ACC112 (cell line): Measurements from ENCODE around the gene WDR62.

Experiments
- H2AFZ ChIP-seq: fragments of 200-600 bp; sonication (generic); one replicate; pipeline ENCODE4 v1.6.0; 2017; ENCODE audit warnings: antibody characterized with exemption, low read length; ENCODE audit not compliant: unreplicated experiment
- H3K27ac ChIP-seq: fragments of 200-600 bp; sonication (generic); 2 replicates; pipeline ENCODE4 v1.5.1; 2014; ENCODE audit warnings: low read depth, mild to moderate bottlenecking, antibody characterized with exemption, low read length, moderate library complexity
- H3K27me3 ChIP-seq: fragments of 200-600 bp; sonication (generic); 2 replicates; pipeline ENCODE4 v1.6.1; 2014; ENCODE audit warnings: mild to moderate bottlenecking, antibody characterized with exemption, low read length, moderate library complexity, mixed read lengths; ENCODE audit not compliant: insufficient read depth
- H3K36me3 ChIP-seq: fragments of 200-600 bp; sonication (generic); 2 replicates; pipeline ENCODE4 v1.6.1; 2016; ENCODE audit warnings: mild to moderate bottlenecking, antibody characterized with exemption, low read length, moderate library complexity, mixed read lengths; ENCODE audit not compliant: insufficient read depth
- H3K4me1 ChIP-seq: fragments of 200-600 bp; sonication (generic); one replicate; pipeline ENCODE4 v1.6.1; 2016; ENCODE audit warnings: low read length, mixed read lengths; ENCODE audit not compliant: insufficient read depth, unreplicated experiment, control insufficient read depth
- H3K4me3 ChIP-seq: fragments of 200-600 bp; sonication (generic); 2 replicates; pipeline ENCODE4 v1.5.1; 2014; ENCODE audit warnings: mild to moderate bottlenecking, low read depth, low read length
- H3K79me2 ChIP-seq: fragments of 200-600 bp; sonication (generic); one replicate; pipeline ENCODE4 v1.6.0; 2016; ENCODE audit warnings: low read length; ENCODE audit not compliant: control insufficient read depth, unreplicated experiment, insufficient read depth

WDR62 gene

GRCh38 chr19:36101550-36102327, 47.0 kb downstream of the WDR62 start:
- no peak overlapping the region for H3K27ac ChIP-seq
- H3K36me3 ChIP-seq, result no peaks in the 10 kb centered on the region
- no peaks in the 10 kb centered on the region for H3K79me2 ChIP-seq
- no peaks in the 10 kb centered on the region for H3K4me1 ChIP-seq
- no peak overlapping the region for H3K4me3 ChIP-seq
- H3K27me3 ChIP-seq, result no peaks in the 10 kb centered on the region
- H2AFZ ChIP-seq, result no peak overlapping the region

- H2AFZ ChIP-seq, result no peak overlapping the region
- H3K36me3 ChIP-seq, result no peaks in the 10 kb centered on the region
- no peak overlapping the region for H3K27ac ChIP-seq
- no peaks in the 10 kb centered on the region for H3K27me3 ChIP-seq
- H3K79me2 ChIP-seq, result no peaks in the 10 kb centered on the region
- H3K4me3 ChIP-seq, result no peak overlapping the region
- no peaks in the 10 kb centered on the region for H3K4me1 ChIP-seq
These were observed 48.4 kb downstream of the WDR62 start for GRCh38 chr19:36103040-36103626.

GRCh38 chr19:36103842-36104552, 49.3 kb downstream of the WDR62 start:
- Histone ChIP-seq H3K4me3 (no peak overlapping the region), H3K79me2 (no peaks in the 10 kb centered on the region), H3K36me3 (no peaks in the 10 kb centered on the region), H3K27ac (no peak overlapping the region), H2AFZ (no peak overlapping the region), H3K27me3 (no peaks in the 10 kb centered on the region), H3K4me1 (no peaks in the 10 kb centered on the region)

- no peaks in the 10 kb centered on the region for H3K79me2 ChIP-seq
- H2AFZ ChIP-seq, result no peak overlapping the region
- no peak overlapping the region for H3K4me3 ChIP-seq
- H3K27me3 ChIP-seq, result no peaks in the 10 kb centered on the region
- H3K27ac ChIP-seq, result no peak overlapping the region
- H3K4me1 ChIP-seq, result no peaks in the 10 kb centered on the region
- H3K36me3 ChIP-seq, result no peaks in the 10 kb centered on the region
These were observed 51.7 kb downstream of the WDR62 start for GRCh38 chr19:36106441-36106840.

- Histone ChIP-seq H3K36me3 (no peaks in the 10 kb centered on the region), H2AFZ (no peak overlapping the region), H3K4me1 (no peaks in the 10 kb centered on the region), H3K79me2 (no peaks in the 10 kb centered on the region), H3K27ac (no peak overlapping the region), H3K4me3 (no peak overlapping the region), H3K27me3 (no peaks in the 10 kb centered on the region)
These were observed 52.3 kb downstream of the WDR62 start for GRCh38 chr19:36106991-36107390.

- H3K4me1 ChIP-seq, result no peaks in the 10 kb centered on the region
- H3K27ac ChIP-seq, result no peak overlapping the region
- H2AFZ ChIP-seq, result no peak overlapping the region
- H3K36me3 ChIP-seq, result no peaks in the 10 kb centered on the region
- no peaks in the 10 kb centered on the region for H3K27me3 ChIP-seq
- H3K79me2 ChIP-seq, result no peaks in the 10 kb centered on the region
- H3K4me3 ChIP-seq, result no peak overlapping the region
These were observed 54.0 kb downstream of the WDR62 start for GRCh38 chr19:36108684-36109083.

GRCh38 chr19:36110487-36111199, 55.9 kb downstream of the WDR62 start, which contains the start of gene OVOL3:
Gene OVOL3, plus strand, starts transcription at chr19:36111143. Its CDS starts 60 bp downstream, at chr19:36111203.
- H2AFZ ChIP-seq, result no peak within 1 kb of the TSS
- H3K4me3 ChIP-seq, result no peak within 1 kb of the TSS
- no peaks in the 10 kb centered on the region for H3K4me1 ChIP-seq
- no peak within 1 kb of the TSS for H3K27ac ChIP-seq
- no peaks in the 10 kb centered on the region for H3K79me2 ChIP-seq
- no peaks in the 10 kb centered on the region for H3K36me3 ChIP-seq
- no peaks in the 10 kb centered on the region for H3K27me3 ChIP-seq

- peaks cover 1% of the 10 kb centered on the region for H3K4me1 ChIP-seq
- H3K27ac ChIP-seq, result no peak overlapping the region
- peaks cover under 1% of the 10 kb centered on the region for H3K79me2 ChIP-seq
- H3K4me3 ChIP-seq, result no peak overlapping the region
- H3K36me3 ChIP-seq, result no peaks in the 10 kb centered on the region
- no peak overlapping the region for H2AFZ ChIP-seq
- no peaks in the 10 kb centered on the region for H3K27me3 ChIP-seq
These were observed 56.5 kb downstream of the WDR62 start for GRCh38 chr19:36111200-36111539.

- Histone ChIP-seq H3K27me3 (no peaks in the 10 kb centered on the region), H2AFZ (no peak overlapping the region), H3K4me3 (no peak overlapping the region), H3K4me1 (peaks cover 4% of the 10 kb centered on the region), H3K79me2 (peaks cover 8% of the 10 kb centered on the region), H3K36me3 (no peaks in the 10 kb centered on the region), H3K27ac (no peak overlapping the region)
These were observed 58.0 kb downstream of the WDR62 start for GRCh38 chr19:36112678-36113077.

GRCh38 chr19:36113425-36113824, 58.7 kb downstream of the WDR62 start:
- Histone ChIP-seq H2AFZ (no peak overlapping the region), H3K27ac (no peak overlapping the region), H3K79me2 (peaks cover 8% of the 10 kb centered on the region), H3K27me3 (no peaks in the 10 kb centered on the region), H3K4me3 (peak overlapping the region; percentile 93), H3K36me3 (no peaks in the 10 kb centered on the region), H3K4me1 (peaks cover 4% of the 10 kb centered on the region)
